ENCODE data around the gene STIMATE.

STIMATE gene

GRCh38 chr3:52839268-52839575 lies 58.1 kb downstream of the STIMATE start:
- no peak for DNase-seq

- DNase-seq, result no peak
Measured at GRCh38 chr3:52838561-52839267, 58.6 kb downstream of the STIMATE start.

- DNase-seq, result no peak
Measured at GRCh38 chr3:52836986-52837385, 60.4 kb downstream of the STIMATE start.

DNA sequence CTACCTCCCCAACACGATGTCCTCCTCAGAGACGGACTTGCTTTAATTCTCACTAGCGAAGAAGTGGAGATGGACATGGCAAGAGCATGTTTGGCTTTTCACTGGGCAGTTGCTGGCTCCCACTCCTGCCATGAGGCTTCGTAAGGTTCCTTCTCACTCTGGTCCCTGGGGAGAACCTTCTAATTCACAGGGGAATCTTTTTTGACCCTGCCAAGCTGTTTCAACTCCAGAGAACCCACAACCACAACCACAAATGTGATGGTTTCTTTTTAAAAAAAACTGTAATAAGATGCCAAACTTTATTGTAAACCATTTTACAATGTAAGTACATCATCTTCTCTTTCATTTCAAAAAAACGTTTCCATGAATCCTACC lies 60.9 kb downstream of the STIMATE start:
- DNase-seq, result no peak

DNA sequence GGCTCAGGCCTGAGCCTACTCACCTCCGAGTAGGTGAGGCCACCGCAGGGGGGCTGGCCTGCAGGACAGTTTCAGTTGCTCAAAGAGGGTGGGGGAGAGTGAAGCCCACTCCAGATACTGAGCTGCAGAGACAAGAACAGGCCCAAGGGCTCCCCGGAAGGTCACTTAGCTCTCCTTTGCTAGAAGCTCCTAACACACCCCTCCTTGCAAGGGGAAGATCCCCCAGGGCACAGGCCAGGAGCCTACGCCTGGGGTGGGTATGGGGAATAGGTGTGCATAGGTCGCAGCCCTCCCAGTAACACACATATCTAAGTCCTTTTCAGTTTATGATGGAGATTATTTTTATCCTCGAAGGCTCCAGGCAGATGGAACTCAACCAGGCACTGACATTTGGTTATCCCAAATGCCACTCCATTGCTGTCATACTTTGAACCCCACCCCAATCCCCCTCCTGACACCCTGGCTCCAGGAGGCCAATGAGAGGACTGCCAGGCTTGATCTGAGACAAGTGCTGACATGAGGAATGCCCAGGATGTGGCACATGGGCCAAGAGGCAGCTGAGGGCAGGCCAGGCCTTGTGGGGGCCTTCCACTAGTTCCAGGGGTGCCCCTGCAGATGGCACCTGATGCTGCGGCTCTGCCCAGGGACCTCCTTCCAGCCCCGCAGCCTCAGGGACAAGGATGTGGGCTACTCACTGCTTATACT lies 61.4 kb downstream of the STIMATE start:
- no peak for DNase-seq

DNA sequence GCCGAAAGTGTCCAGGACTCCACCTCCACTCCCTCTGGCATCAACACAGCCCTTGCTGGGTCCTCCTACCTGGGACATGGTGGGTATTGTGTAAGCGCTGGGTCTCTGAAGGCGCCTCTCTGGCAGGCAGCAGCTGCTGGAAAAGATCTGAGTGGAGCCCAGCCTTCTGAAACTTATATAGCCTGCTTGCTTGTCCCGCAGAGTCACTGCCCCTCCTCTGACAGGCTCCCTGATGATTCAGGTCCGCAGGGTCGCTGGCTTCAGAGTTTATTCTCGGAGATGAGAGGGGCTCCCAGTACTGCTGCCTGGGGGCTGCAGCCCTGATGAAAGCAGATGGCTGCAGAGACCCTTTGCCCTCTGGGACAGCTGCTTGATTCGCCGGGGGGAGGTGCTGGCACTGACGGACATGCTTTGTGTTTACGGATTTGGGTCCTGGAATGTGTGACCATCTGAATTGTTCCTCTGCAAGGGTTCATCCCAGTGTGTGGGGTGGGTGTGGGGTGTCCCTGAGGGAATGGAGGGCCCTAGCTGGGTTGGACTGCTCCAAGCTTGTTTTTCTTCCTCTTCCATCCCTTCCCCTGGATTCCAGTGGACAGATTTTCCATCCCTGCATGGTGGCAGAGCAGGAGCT lies 62.4 kb downstream of the STIMATE start, which contains the start of gene MUSTN1:
MUSTN1 (minus strand) TSS at position 149 of the 631 bp plus-strand sequence; CDS start at position 78, 71 bp downstream.
- no peak for DNase-seq

DNA sequence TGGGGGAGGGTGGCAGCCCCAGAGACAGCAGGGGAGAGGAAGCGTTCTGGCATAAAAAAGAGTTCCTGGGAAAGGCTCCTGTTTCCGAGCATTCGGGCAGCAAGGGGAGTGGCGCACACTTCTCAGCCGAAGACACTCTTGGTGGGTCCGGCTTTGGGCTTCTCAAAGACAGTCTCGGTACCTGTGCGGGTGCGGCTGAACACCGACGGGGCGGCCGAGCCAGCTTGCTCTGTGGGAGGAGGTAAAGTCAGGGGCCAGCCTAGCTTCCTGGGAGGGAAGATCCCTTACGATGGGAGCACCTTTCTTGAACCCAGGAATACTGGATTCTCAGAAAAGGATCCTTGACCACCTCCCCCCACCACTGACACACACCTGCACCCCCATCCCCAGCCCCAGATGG lies 64.1 kb downstream of the STIMATE start:
- no peak for DNase-seq

DNA sequence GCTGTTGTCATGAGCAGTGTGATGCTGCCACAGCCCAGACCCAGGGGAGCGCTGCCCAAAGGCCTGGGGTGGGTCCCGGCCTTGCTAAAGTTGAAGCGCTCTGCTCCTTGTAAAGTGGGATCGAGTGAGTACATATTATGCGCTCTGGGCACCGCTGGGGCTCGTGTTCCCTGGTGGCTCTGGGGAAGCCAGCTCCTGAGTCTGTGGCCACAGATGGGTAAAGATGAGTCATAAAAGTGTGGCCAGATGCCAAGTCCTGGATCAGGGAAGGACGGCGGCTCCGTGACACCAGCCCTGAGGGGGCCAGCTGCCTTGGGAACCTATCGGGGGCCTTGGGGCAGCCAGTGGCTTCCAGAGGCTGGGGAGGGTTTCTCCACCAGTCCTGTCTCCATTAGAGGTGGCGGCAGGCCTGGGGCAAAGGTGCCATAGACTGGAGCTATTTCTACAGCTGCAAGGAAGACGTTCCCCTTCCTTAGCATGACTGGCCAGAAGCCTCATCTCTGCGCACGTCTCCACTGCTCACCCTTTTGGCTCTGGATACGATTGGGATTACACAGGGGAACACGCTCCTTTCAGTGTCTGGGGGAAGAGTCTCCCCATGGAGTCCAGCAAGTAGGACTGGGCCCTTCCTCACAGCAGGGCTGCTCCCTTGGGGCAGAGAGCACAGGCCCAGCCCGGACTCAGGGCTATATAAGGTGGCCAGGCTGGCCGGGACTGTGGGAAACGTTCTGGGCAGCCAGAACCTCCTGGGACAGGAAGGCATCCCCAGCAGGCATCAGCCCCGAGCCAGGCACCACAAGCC lies 65.6 kb downstream of the STIMATE start:
- no peak for DNase-seq

DNA sequence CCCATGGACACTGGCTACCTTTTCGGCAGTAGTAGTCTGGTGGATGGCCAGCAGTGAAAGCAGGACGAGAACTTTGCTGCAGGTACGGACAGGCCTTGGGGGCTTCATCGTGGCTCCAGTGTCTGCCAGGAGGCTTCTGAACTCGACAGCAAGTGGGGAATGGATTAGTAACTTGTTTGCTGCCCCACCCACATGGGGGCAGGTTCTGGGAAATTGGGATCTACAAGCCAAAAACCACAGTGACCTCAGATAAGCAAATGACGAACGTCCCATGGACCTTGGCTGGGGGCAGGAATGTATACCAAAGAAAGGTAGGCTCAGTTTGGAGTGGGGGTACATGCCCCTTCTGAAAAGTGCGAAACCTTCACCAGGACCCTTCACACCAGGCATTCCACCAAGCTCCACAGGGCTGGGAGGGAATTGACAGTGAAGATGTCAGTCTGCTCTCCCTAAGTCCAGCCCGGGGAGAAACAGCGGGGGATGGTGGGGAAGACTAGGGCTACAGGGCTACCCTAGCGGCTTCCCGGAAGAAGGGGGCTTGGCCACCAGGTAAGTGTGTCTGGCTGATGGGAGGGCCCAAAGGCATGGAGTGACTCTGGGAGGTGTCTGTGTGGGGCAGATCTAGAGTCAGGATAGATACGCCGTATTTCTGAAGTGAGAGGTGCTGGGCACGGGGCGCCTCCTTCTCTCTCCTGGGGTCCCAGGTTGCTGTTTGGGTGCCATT lies 66.7 kb downstream of the STIMATE start, which contains the start of gene ITIH4:
ITIH4 (minus strand) TSS at position 138 of the 724 bp plus-strand sequence; CDS start at position 108, 30 bp downstream.
- no peak for DNase-seq

DNA sequence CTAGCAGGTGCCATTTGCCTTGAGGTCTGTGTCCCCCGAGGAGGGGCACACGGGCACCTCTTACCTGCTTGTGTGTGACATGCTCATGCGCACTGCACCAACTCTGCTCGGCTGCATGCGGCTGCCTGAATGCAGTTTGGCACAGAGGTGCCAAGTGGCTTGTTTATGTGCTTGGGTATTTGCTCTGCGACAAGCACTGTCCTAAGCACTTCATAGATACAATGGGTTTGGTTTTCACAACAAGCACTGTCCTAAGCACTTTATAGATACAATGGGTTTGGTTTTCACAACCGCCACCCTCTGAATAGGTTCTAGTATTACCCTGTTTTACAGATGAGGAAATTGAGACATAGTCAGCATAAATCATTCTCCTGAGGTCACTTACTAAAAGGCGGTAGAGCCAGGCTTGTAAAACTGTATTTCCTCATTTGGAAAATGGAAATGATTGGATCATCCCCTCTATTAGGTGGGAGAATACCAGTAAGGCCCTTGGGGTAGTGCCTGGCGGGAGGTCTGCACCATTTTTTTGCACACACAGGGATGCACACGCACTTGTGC lies 67.4 kb downstream of the STIMATE start:
- DNase-seq, result no peak

- no peak for DNase-seq
Measured at GRCh38 chr3:52829482-52829881, 67.9 kb downstream of the STIMATE start.

- no peak for DNase-seq
Measured at GRCh38 chr3:52827866-52828376, 69.4 kb downstream of the STIMATE start.

DNA sequence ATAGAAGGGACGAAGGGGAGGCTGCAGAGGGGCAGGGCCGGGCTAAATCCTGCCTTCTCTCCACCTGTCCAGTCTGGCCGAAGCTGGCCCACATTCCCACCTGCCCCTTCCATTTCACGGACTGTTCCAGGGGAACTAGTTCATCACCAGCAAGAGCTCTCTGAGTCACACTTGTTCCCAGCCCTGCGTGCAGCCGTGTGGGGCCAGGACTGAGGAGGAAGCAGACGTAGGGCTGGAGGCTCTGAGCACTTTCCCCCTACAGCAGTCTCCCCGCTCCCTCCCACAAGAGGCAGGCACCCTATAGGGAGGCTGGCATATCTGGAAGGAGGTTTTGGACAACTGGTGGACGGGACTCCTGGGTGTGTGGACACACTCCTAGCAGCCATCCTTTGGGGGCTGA lies 69.9 kb downstream of the STIMATE start:
- no peak for DNase-seq

- no peak for DNase-seq
Measured at GRCh38 chr3:52824037-52824436, 73.3 kb downstream of the STIMATE start.

GRCh38 chr3:52822363-52822762 lies 75.0 kb downstream of the STIMATE start:
- no peak for DNase-seq

DNA sequence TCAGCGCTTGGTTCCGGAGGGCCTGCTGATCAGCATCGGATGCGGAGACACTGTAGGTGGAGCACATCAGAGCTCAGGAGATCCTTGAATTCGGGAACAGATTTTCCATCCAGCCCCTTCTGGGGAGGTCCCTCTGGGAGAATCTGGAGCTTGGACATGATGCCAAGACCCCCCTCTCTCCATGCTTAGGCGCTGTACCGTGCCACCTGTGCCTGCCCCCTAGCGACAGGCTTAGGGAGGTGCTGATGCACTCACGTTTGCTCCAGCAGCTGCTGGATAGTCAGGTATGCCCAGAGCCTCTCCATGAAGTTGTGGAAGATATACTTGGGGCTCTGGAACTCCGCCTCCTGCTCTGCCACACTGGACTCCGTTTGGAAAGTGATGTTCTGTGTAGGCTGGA lies 76.6 kb downstream of the STIMATE start:
- DNase-seq, result peak; percentile 60

DNA sequence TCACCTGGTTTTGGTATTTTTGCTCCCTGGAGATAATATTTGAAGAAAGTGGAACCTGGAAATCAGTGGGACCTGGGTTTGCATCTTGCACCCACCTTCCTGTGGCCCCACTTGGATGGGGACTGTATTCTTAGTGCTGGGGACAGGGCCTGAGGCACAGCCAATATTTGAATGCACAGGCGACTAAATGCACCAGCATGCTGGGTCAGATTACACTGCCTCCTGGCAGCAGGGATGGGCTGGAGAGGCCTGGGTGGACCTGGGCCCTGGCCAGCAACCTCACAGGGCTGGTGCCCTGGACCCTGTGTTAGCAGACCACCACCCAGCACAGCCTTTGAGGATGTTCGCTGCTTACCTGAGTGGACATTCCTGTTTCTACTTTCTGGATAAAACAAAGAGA lies 77.4 kb downstream of the STIMATE start:
- no peak for DNase-seq

GRCh38 chr3:52817860-52818259 lies 79.5 kb downstream of the STIMATE start:
- DNase-seq, result no peak

DNA sequence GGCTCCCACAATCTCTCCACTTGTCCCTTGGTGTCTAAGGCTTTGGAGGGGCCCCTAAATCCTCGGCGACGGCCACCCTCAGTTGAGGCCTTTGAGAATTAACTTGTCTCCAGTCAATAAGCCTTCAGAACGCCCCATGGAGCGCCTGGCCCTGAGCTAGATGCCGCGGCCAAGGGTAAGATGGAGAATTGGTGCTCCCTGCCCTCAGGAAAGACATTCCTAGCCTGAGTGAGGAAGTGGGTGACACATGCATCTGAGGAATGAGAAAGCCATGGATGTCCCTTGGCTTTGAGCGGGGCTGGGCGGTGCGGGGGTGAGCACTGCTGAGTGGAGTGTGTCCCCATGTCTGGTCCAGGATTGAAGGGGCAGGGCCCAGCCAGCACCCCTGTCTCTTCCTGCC lies 80.1 kb downstream of the STIMATE start:
- no peak for DNase-seq

DNA sequence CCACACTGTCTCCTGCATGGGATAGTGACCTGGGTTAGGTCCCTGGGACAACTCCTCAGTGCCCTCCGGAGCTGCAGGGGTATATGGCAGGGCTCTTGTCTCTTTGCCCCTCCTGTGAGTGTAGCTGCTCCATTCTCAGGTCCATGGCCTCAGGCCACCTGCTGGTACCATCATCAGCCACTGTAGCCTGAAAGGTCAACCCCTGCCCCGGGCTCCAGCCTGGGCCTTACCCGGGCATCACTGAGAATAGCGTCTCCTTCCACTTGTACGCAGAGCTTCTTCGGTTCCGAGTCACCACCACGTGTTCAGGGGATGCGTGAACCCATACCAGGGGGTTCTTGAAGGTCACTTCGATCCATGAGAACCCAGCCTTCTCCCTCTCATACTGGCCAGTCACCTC lies 80.7 kb downstream of the STIMATE start:
- no peak for DNase-seq

- no peak for DNase-seq
Measured at GRCh38 chr3:52816199-52816598, 81.1 kb downstream of the STIMATE start.

DNA sequence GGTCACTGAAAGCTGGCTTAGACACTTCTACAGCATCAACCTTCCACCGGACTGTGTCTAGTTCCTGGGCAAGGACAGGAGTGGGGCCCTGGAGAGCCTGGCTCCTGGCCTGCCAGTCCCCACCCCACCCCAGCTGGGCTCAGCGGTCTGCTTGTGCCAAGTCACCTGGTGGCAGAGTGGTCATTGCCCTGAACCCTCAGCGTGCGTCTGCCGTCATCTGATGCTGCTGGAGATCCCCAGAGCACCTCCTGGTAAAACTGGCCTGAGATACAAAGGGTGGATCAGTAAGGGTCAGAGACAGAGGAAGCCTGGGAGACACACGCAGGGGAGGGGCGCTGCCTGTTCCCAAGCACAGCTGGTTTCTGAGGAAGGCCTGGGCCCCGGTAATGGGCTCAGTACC lies 83.5 kb downstream of the STIMATE start:
- no peak for DNase-seq

All from activated CD8-positive, alpha-beta memory T cell treated with anti-CD3 and anti-CD28 coated beads, Interleukin-2, amount 50 U/mL, for 48 hours (primary cell).